CD4-positive, alpha-beta T cell (primary cell): ENCODE measurements around the gene ETV5. TPM values are rescaled to one million over a fixed set of nuclear protein-coding genes. Genes with fewer than 3 reads are reported as not detected.
A peak's percentile ranks its signal among the peaks of the same experiment; 100 is the strongest.

ENCODE experiments used
- ATAC-seq: fragments of 200-7000 bp; cut with Tn5 transposase; one replicate; pipeline ENCODE4 v1.10.0; 2022; ENCODE audit warnings: mild to moderate bottlenecking; ENCODE audit not compliant: poor library complexity
- CTCF ChIA-PET: fragments of 350-600 bp; sonication (Branson Sonifier 250); formaldehyde crosslinking; loops from one replicate; lab custom pipeline; 2021; ENCODE audit warnings: antibody characterized with exemption, inconsistent platforms; lab: Charles Lee
- POLR2A ChIA-PET: fragments of 350-600 bp; sonication (Branson Sonifier 250); formaldehyde crosslinking; loops from one replicate; lab custom pipeline; 2021; ENCODE audit warnings: antibody characterized with exemption, inconsistent platforms; lab: Charles Lee
- DNase-seq, 14 experiments: peaks; one replicate each; pipeline ENCODE4 v3.0.0-alpha.2; 2013 to 2020; ENCODE audit warnings: mixed read lengths in 2 of 14
- H3K27ac ChIP-seq, 2 donors: one replicate each; pipeline versions ENCODE4 v1.5.1 to v1.7.0; 2013; ENCODE audit warnings: low read length in 2 of 2, low read depth in 1 of 2, mild to moderate bottlenecking in 1 of 2
- H3K27me3 ChIP-seq, 2 experiments: 1 replicate in 1 of 2; 2 replicates in 1 of 2; pipeline versions ENCODE4 v1.6.1 to v1.7.0; 2013; ENCODE audit warnings: low read length in 2 of 2, control low read depth in 1 of 2, mild to moderate bottlenecking in 1 of 2, moderate library complexity in 1 of 2; ENCODE audit not compliant: insufficient read depth in 2 of 2, control insufficient read depth in 1 of 2
- H3K36me3 ChIP-seq: one replicate; pipeline ENCODE4 v1.6.1; 2013; ENCODE audit warnings: low read length, control low read depth; ENCODE audit not compliant: insufficient read depth
- H3K4me1 ChIP-seq: one replicate; pipeline ENCODE4 v1.6.1; 2013; ENCODE audit warnings: low read length, control low read depth; ENCODE audit not compliant: insufficient read depth
- H3K4me3 ChIP-seq: one replicate; pipeline ENCODE4 v1.5.1; 2013; ENCODE audit warnings: mild to moderate bottlenecking, low read length, moderate library complexity
- H3K9me3 ChIP-seq, 2 experiments: 1 replicate in 1 of 2; 2 replicates in 1 of 2; pipeline versions ENCODE4 v1.6.1 to v1.7.0; 2013; ENCODE audit warnings: low read length in 2 of 2, mild to moderate bottlenecking in 2 of 2, control low read depth in 1 of 2, moderate library complexity in 1 of 2; ENCODE audit not compliant: control insufficient read depth in 1 of 2, insufficient read depth in 1 of 2
- H3K27ac Mint-ChIP-seq: one replicate; pipeline ENCODE4 v1.8.0; 2020; ENCODE audit warnings: mixed read lengths
- H3K27me3 Mint-ChIP-seq: one replicate; pipeline ENCODE4 v1.8.0; 2021; ENCODE audit warnings: mixed read lengths
- H3K36me3 Mint-ChIP-seq: one replicate; pipeline ENCODE4 v1.8.0; 2021; ENCODE audit warnings: low read depth, mixed read lengths
- H3K4me1 Mint-ChIP-seq: one replicate; pipeline ENCODE4 v1.8.0; 2021; ENCODE audit warnings: low read depth, mixed read lengths
- H3K4me3 Mint-ChIP-seq: one replicate; pipeline ENCODE4 v1.8.0; 2020; ENCODE audit warnings: mild to moderate bottlenecking, mixed read lengths
- H3K9me3 Mint-ChIP-seq: one replicate; pipeline ENCODE4 v1.8.0; 2020; ENCODE audit warnings: mixed read lengths
- intact Hi-C, 2 experiments: fragments of 100-400 bp; cut with DNase I in 1 of 2; cut with micrococcal nuclease in 1 of 2; formaldehyde crosslinking; loops; one replicate each; pipeline versions ENCODE4 v1.15.1 to v1.9.0; 2023 to 2025; cut with DNase I, micrococcal nuclease
- total RNA-seq, 174 experiments: library from RNA in 2 of 174; stranded (reverse) in 2 of 174; gene quantifications; one replicate each; pipeline ENCODE4 v1.2.3 and lab custom pipeline; 2021 to 2026
- TF ChIP-seq, protein P1 (sequence below): fragments of 200-600 bp; IDR thresholded peaks from one replicate; pipeline ENCODE4 v1.8.0; 2022; ENCODE audit warnings: antibody characterized with exemption, mild to moderate bottlenecking

The ETV5 gene
- total RNA-seq, 2 experiments from 2014 or later: not detected

DNA sequence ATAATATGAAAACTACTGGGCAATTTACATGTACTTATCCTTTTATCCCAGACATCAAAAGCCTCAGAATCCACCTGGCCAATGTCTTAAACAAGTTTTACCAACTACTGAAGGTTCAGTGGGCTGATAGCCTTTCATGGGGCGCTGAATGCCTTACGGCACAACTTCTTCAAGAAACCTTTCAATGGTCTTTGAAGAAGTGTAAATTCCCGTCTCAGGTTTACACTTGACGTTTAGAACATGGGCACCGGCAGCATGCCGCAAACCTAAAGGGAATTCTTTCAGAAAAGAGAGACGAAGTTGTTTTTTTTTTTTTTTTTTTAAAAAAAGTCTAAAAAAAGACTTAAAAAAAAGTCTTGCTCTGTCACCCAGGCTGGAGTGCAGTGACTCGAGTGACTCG lies 39.7 kb downstream of the ETV5 start:
- Mint-ChIP-seq H3K9me3 (no peaks in the 10 kb centered on the region), H3K27me3 (peaks cover 18% of the 10 kb centered on the region), H3K36me3 (no peaks in the 10 kb centered on the region), H3K27ac (no peak overlapping the region), H3K4me1 (peaks cover 7% of the 10 kb centered on the region), H3K4me3 (no peak overlapping the region)
- TF ChIP-seq, protein P1, sequence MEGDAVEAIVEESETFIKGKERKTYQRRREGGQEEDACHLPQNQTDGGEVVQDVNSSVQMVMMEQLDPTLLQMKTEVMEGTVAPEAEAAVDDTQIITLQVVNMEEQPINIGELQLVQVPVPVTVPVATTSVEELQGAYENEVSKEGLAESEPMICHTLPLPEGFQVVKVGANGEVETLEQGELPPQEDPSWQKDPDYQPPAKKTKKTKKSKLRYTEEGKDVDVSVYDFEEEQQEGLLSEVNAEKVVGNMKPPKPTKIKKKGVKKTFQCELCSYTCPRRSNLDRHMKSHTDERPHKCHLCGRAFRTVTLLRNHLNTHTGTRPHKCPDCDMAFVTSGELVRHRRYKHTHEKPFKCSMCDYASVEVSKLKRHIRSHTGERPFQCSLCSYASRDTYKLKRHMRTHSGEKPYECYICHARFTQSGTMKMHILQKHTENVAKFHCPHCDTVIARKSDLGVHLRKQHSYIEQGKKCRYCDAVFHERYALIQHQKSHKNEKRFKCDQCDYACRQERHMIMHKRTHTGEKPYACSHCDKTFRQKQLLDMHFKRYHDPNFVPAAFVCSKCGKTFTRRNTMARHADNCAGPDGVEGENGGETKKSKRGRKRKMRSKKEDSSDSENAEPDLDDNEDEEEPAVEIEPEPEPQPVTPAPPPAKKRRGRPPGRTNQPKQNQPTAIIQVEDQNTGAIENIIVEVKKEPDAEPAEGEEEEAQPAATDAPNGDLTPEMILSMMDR: no peak
- no peak overlapping the region for H3K27ac ChIP-seq
- DNase-seq (no peak), ATAC-seq (no peak)
- ChIA-PET CTCF (no interaction called here), POLR2A (no interaction called here)
- H3K9me3 ChIP-seq: no peaks in the 10 kb centered on the region
- H3K4me1 ChIP-seq: no peaks in the 10 kb centered on the region
- no peaks in the 10 kb centered on the region for H3K27me3 ChIP-seq
- intact Hi-C loops: no loop called here
- no peak overlapping the region for H3K4me3 ChIP-seq
- no peaks in the 10 kb centered on the region for H3K36me3 ChIP-seq

DNA sequence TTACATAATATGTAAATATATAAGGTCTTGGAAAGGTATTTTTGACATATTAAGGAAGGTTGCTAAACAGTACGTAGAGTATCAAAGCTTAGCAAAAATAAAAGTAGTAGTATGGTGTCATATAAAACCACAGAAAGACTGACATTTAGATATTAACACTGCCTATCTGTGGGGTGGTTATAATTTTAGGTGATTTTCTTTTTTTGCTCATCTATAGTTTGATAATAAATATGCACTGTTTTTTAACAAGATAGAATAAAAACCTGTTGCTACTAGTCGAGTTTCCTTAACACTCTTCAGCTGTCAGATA lies 40.7 kb downstream of the ETV5 start:
- intact Hi-C loops: no loop called here
- H3K27ac Mint-ChIP-seq: no peak overlapping the region
- ATAC-seq (no peak), DNase-seq (no peak)
- TF ChIP-seq, protein P1: no peak
- ChIA-PET CTCF (no interaction called here), POLR2A (interaction anchor here (0.7 kb wide), 1 partner anchor 117 kb away, joined by 4 read pairs; no protein-coding TSS in a partner anchor)
- H3K4me3 ChIP-seq: no peak overlapping the region
- H3K36me3 Mint-ChIP-seq: no peaks in the 10 kb centered on the region
- H3K36me3 ChIP-seq: no peaks in the 10 kb centered on the region
- no peaks in the 10 kb centered on the region for H3K9me3 ChIP-seq
- H3K27ac ChIP-seq: no peak overlapping the region
- H3K4me1 ChIP-seq: no peaks in the 10 kb centered on the region
- no peak overlapping the region for H3K4me3 Mint-ChIP-seq
- H3K9me3 Mint-ChIP-seq: no peaks in the 10 kb centered on the region
- peaks cover 7% of the 10 kb centered on the region for H3K4me1 Mint-ChIP-seq
- no peaks in the 10 kb centered on the region for H3K27me3 ChIP-seq
- peaks cover 18% of the 10 kb centered on the region for H3K27me3 Mint-ChIP-seq

DNA sequence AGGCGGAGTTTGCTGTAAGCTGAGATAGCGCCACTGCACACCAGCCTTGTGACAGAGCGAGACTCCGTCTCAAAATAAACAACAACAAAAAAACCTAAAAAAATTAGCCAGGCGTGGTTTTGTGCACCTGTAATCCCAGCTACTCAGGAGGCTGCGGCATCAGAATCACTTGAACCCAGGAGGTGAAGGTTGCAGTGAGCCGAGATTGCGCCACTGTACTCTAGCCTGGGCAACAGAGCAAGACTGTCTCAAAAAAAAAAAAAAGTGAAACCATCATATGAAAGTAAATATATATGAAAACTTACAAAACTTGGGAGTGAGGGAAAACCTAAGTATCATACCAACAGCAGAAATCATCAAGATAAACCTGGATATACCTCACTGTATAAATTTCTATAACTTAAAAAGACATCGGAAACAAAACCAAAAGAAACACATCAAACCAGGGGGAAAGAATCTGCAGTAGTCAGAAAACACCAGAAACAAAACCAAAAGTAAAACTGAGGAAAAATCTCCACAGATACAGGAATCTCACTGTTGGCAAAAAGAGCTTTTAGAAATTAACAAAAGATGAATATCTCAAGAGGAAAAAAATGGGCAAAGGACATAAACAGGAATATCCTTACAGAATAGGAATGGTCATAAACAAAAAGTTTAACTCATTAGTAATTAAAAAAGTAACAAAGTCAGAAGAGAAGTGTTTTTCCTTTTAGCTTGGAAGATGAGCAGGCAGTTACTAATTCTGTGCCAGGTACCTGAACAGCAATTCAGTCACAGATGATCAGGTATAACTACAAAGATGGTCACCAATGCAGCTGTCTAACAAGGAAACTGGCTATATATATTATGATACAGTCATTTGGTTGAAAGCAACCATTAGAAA lies 41.3 kb downstream of the ETV5 start:
- no peaks in the 10 kb centered on the region for H3K36me3 ChIP-seq
- no peaks in the 10 kb centered on the region for H3K36me3 Mint-ChIP-seq
- TF ChIP-seq, protein P1: no peak
- peaks cover 7% of the 10 kb centered on the region for H3K4me1 Mint-ChIP-seq
- peaks cover 18% of the 10 kb centered on the region for H3K27me3 Mint-ChIP-seq
- H3K4me1 ChIP-seq: no peaks in the 10 kb centered on the region
- peak overlapping the region; percentile 49 for H3K4me3 ChIP-seq
- no peaks in the 10 kb centered on the region for H3K9me3 Mint-ChIP-seq
- peak overlapping the region; percentile 80 for H3K4me3 Mint-ChIP-seq
- POLR2A ChIA-PET: interaction anchor here (0.6 to 0.7 kb wide), 2 partner anchors 117 to 121 kb away, joined by 4 read pairs; no protein-coding TSS in a partner anchor
- peak overlapping the region; percentile 4 for H3K27ac Mint-ChIP-seq
- no peaks in the 10 kb centered on the region for H3K9me3 ChIP-seq
- CTCF ChIA-PET: no interaction called here
- H3K27me3 ChIP-seq: no peaks in the 10 kb centered on the region
- H3K27ac ChIP-seq: no peak overlapping the region
- DNase-seq (peak in 2 of 14 experiments; percentile 6 to 30), ATAC-seq (no peak)
- intact Hi-C loops: no loop called here
